Neutrophil (primary cell): ENCODE measurements around the gene CCDC27.

Source experiments
- H3K27ac ChIP-seq: fragments of 200-600 bp; sonication (generic); 2 replicates; pipeline ENCODE4 v1.5.1; 2016; ENCODE audit warnings: mild to moderate bottlenecking, moderate library complexity
- H3K27me3 ChIP-seq: fragments of 200-600 bp; sonication (generic); 2 replicates; pipeline ENCODE4 v1.6.0; 2016; ENCODE audit warnings: mild to moderate bottlenecking
- H3K36me3 ChIP-seq: fragments of 200-600 bp; sonication (generic); 2 replicates; pipeline ENCODE4 v1.5.1; 2017
- H3K4me1 ChIP-seq, 2 experiments: fragments of 200-600 bp in 1 of 2; sonication (generic) in 1 of 2; 1 replicate in 1 of 2; 2 replicates in 1 of 2; pipeline versions ENCODE4 v1.5.1 to v1.6.1; 2013 to 2016; ENCODE audit warnings: low read depth in 1 of 2, low read length in 1 of 2, mild to moderate bottlenecking in 1 of 2, moderate library complexity in 1 of 2; ENCODE audit not compliant: control insufficient read depth in 1 of 2, insufficient read depth in 1 of 2
- H3K4me3 ChIP-seq, 2 experiments: fragments of 200-600 bp in 1 of 2; sonication (generic) in 1 of 2; 1 replicate in 1 of 2; 2 replicates in 1 of 2; pipeline ENCODE4 v1.5.1; 2013 to 2016; ENCODE audit warnings: low read depth in 1 of 2, low read length in 1 of 2, mild to moderate bottlenecking in 1 of 2, moderate library complexity in 1 of 2
- H3K9me3 ChIP-seq: fragments of 200-600 bp; sonication (generic); 2 replicates; pipeline ENCODE4 v1.5.1; 2016
- CTCF ChIP-seq: fragments of 200-600 bp; sonication (generic); IDR thresholded peaks from 2 replicates; pipeline ENCODE4 v1.5.1; 2016; ENCODE audit warnings: antibody characterized with exemption

Gene CCDC27

GRCh38 chr1:3811595-3811911, 59.3 kb downstream of the CCDC27 start:
- Histone ChIP-seq H3K27ac (no peak overlapping the region), H3K9me3 (no peaks in the 10 kb centered on the region), H3K27me3 (no peaks in the 10 kb centered on the region), H3K4me3 (no peak overlapping the region), H3K36me3 (peaks cover 31% of the 10 kb centered on the region), H3K4me1 (no peaks in the 10 kb centered on the region)
- no peak for TF ChIP-seq CTCF

GRCh38 chr1:3814065-3814464, 61.8 kb downstream of the CCDC27 start:
- no peak overlapping the region for H3K27ac ChIP-seq
- H3K4me3 ChIP-seq, result no peak overlapping the region
- H3K27me3 ChIP-seq, result no peaks in the 10 kb centered on the region
- H3K36me3 ChIP-seq, result peaks cover 40% of the 10 kb centered on the region
- no peak for TF ChIP-seq CTCF
- H3K9me3 ChIP-seq, result no peaks in the 10 kb centered on the region
- no peaks in the 10 kb centered on the region for H3K4me1 ChIP-seq

- Histone ChIP-seq H3K4me1 (no peaks in the 10 kb centered on the region), H3K27me3 (no peaks in the 10 kb centered on the region), H3K9me3 (no peaks in the 10 kb centered on the region), H3K36me3 (peaks cover 49% of the 10 kb centered on the region), H3K27ac (no peak overlapping the region), H3K4me3 (no peak overlapping the region)
- TF ChIP-seq CTCF, result no peak
Observed at GRCh38 chr1:3814771-3815561, 62.7 kb downstream of the CCDC27 start.

- Histone ChIP-seq H3K27me3 (no peaks in the 10 kb centered on the region), H3K4me1 (no peaks in the 10 kb centered on the region), H3K9me3 (no peaks in the 10 kb centered on the region), H3K36me3 (peaks cover 64% of the 10 kb centered on the region), H3K4me3 (no peak overlapping the region), H3K27ac (no peak overlapping the region)
- TF ChIP-seq CTCF, result no peak
Observed at GRCh38 chr1:3816331-3817137, 64.3 kb downstream of the CCDC27 start.

- Histone ChIP-seq H3K27me3 (no peaks in the 10 kb centered on the region), H3K4me3 (no peak overlapping the region), H3K9me3 (no peaks in the 10 kb centered on the region), H3K36me3 (peaks cover 71% of the 10 kb centered on the region), H3K4me1 (no peaks in the 10 kb centered on the region), H3K27ac (no peak overlapping the region)
- TF ChIP-seq CTCF, result no peak
Observed at GRCh38 chr1:3817138-3817740, 65.0 kb downstream of the CCDC27 start.
